Hepatocyte (in vitro differentiated cells): ENCODE results near the gene GMDS. TPM values are rescaled to one million over a fixed set of nuclear protein-coding genes. Genes with fewer than 3 reads are reported as not detected.

Experiments
- DNase-seq: peaks from one replicate; pipeline ENCODE4 v3.0.0-alpha.2; 2016; ENCODE audit warnings: low spot score
- H2AFZ ChIP-seq: fragments of 200-600 bp; sonication (generic); 2 replicates; pipeline ENCODE4 v1.6.0; 2016; ENCODE audit warnings: antibody characterized with exemption, mild to moderate bottlenecking
- H3K27ac ChIP-seq: fragments of 200-600 bp; sonication (generic); 2 replicates; pipeline ENCODE4 v1.5.1; 2016; ENCODE audit warnings: mild to moderate bottlenecking
- H3K27me3 ChIP-seq: fragments of 200-600 bp; sonication (generic); 2 replicates; pipeline ENCODE4 v1.6.1; 2016
- H3K36me3 ChIP-seq: fragments of 200-600 bp; sonication (generic); replicated peaks from 2 replicates; pipeline ENCODE4 v1.5.1; 2016; ENCODE audit warnings: low read depth; ENCODE audit not compliant: insufficient read depth
- H3K4me1 ChIP-seq: fragments of 200-600 bp; sonication (generic); 2 replicates; pipeline ENCODE4 v1.5.1; 2016; ENCODE audit warnings: mild to moderate bottlenecking, moderate library complexity; ENCODE audit not compliant: insufficient read depth
- H3K4me2 ChIP-seq: fragments of 200-600 bp; sonication (generic); 2 replicates; pipeline ENCODE4 v1.6.0; 2016
- H3K4me3 ChIP-seq: fragments of 200-600 bp; sonication (generic); 2 replicates; pipeline ENCODE4 v1.5.1; 2016; ENCODE audit warnings: mild to moderate bottlenecking
- H3K79me2 ChIP-seq: fragments of 200-600 bp; sonication (generic); 2 replicates; pipeline ENCODE4 v1.6.0; 2017; ENCODE audit warnings: mild to moderate bottlenecking
- H3K9me2 ChIP-seq: fragments of 200-600 bp; sonication (generic); replicated peaks from 2 replicates; pipeline ENCODE4 v1.6.0; 2017; ENCODE audit warnings: mild to moderate bottlenecking; ENCODE audit not compliant: insufficient read depth
- H3K9me3 ChIP-seq: fragments of 200-600 bp; sonication (generic); 2 replicates; pipeline ENCODE4 v1.5.1; 2016; ENCODE audit warnings: low read depth, mild to moderate bottlenecking
- H4K20me1 ChIP-seq: fragments of 200-600 bp; sonication (generic); 2 replicates; pipeline ENCODE4 v1.6.0; 2016; ENCODE audit warnings: mild to moderate bottlenecking; ENCODE audit not compliant: insufficient read depth, poor library complexity, severe bottlenecking
- EZH2 ChIP-seq: fragments of 200-600 bp; sonication (generic); IDR thresholded peaks from 2 replicates; pipeline ENCODE4 v1.6.1; 2016; ENCODE audit warnings: antibody characterized with exemption, mild to moderate bottlenecking, borderline replicate concordance
- EZH2phosphoT487 ChIP-seq: fragments of 200-600 bp; sonication (generic); IDR thresholded peaks from one replicate; pipeline ENCODE4 v1.6.1; 2018; ENCODE audit warnings: antibody characterized with exemption, mild to moderate bottlenecking, low read depth, moderate library complexity; ENCODE audit not compliant: unreplicated experiment, severe bottlenecking
- WGBS: methylation state at CpG from one replicate; pipeline ENCODE4 v1.1.6; 2016; ENCODE audit warnings: low lambda C conversion rate; ENCODE audit errors: missing lambda C conversion rate; 5-methylcytosine and 5-hydroxymethylcytosine counted together
- polyA plus RNA-seq: library from polyadenylated mRNA; unstranded; fragments of >200 nt; fragmentation: Nextera tagmentation; extraction: Ambion mirVana; gene quantifications from 2 replicates; pipeline ENCODE4 v1.2.1, GENCODE V29; 2016
- total RNA-seq: library from RNA; depleted of rRNA; stranded (reverse); fragments of >200 nt; gene quantifications from 2 replicates; pipeline ENCODE4 v1.2.3, GENCODE V29; 2014
- TF ChIP-seq, protein P1 (sequence below): fragments of 200-600 bp; sonication (generic); IDR thresholded peaks from 2 replicates; pipeline ENCODE4 v1.5.1; 2016; ENCODE audit warnings: antibody characterized with exemption, mild to moderate bottlenecking; ENCODE audit not compliant: poor library complexity

The GMDS gene
- total and polyA plus RNA-seq, 2 experiments from 2014 or later: 20.7 to 32.6 TPM

DNA sequence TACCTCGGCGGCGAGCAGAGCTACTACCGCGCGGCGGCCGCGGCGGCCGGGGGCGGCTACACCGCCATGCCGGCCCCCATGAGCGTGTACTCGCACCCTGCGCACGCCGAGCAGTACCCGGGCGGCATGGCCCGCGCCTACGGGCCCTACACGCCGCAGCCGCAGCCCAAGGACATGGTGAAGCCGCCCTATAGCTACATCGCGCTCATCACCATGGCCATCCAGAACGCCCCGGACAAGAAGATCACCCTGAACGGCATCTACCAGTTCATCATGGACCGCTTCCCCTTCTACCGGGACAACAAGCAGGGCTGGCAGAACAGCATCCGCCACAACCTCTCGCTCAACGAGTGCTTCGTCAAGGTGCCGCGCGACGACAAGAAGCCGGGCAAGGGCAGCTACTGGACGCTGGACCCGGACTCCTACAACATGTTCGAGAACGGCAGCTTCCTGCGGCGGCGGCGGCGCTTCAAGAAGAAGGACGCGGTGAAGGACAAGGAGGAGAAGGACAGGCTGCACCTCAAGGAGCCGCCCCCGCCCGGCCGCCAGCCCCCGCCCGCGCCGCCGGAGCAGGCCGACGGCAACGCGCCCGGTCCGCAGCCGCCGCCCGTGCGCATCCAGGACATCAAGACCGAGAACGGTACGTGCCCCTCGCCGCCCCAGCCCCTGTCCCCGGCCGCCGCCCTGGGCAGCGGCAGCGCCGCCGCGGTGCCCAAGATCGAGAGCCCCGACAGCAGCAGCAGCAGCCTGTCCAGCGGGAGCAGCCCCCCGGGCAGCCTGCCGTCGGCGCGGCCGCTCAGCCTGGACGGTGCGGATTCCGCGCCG is 634.7 kb downstream of the GMDS start:
- H3K27ac ChIP-seq: no peak overlapping the region
- H2AFZ ChIP-seq: no peak overlapping the region
- H4K20me1 ChIP-seq: peaks cover 5% of the 10 kb centered on the region
- TF ChIP-seq EZH2 (peak; percentile 94), EZH2phosphoT487 (peak; percentile 71)
- TF ChIP-seq, protein P1, sequence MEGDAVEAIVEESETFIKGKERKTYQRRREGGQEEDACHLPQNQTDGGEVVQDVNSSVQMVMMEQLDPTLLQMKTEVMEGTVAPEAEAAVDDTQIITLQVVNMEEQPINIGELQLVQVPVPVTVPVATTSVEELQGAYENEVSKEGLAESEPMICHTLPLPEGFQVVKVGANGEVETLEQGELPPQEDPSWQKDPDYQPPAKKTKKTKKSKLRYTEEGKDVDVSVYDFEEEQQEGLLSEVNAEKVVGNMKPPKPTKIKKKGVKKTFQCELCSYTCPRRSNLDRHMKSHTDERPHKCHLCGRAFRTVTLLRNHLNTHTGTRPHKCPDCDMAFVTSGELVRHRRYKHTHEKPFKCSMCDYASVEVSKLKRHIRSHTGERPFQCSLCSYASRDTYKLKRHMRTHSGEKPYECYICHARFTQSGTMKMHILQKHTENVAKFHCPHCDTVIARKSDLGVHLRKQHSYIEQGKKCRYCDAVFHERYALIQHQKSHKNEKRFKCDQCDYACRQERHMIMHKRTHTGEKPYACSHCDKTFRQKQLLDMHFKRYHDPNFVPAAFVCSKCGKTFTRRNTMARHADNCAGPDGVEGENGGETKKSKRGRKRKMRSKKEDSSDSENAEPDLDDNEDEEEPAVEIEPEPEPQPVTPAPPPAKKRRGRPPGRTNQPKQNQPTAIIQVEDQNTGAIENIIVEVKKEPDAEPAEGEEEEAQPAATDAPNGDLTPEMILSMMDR: no peak
- H3K27me3 ChIP-seq: peaks cover 81% of the 10 kb centered on the region
- H3K9me3 ChIP-seq: no peaks in the 10 kb centered on the region
- 5% methylated on average over 47 of the region's 101 CpGs for WGBS
- H3K9me2 ChIP-seq: no peaks in the 10 kb centered on the region
- H3K79me2 ChIP-seq: no peaks in the 10 kb centered on the region
- DNase-seq: peak; percentile 25
- H3K4me2 ChIP-seq: peak overlapping the region; percentile 96
- H3K36me3 ChIP-seq: no peaks in the 10 kb centered on the region
- peak overlapping the region; percentile 23 for H3K4me3 ChIP-seq
- peaks cover 22% of the 10 kb centered on the region for H3K4me1 ChIP-seq

DNA sequence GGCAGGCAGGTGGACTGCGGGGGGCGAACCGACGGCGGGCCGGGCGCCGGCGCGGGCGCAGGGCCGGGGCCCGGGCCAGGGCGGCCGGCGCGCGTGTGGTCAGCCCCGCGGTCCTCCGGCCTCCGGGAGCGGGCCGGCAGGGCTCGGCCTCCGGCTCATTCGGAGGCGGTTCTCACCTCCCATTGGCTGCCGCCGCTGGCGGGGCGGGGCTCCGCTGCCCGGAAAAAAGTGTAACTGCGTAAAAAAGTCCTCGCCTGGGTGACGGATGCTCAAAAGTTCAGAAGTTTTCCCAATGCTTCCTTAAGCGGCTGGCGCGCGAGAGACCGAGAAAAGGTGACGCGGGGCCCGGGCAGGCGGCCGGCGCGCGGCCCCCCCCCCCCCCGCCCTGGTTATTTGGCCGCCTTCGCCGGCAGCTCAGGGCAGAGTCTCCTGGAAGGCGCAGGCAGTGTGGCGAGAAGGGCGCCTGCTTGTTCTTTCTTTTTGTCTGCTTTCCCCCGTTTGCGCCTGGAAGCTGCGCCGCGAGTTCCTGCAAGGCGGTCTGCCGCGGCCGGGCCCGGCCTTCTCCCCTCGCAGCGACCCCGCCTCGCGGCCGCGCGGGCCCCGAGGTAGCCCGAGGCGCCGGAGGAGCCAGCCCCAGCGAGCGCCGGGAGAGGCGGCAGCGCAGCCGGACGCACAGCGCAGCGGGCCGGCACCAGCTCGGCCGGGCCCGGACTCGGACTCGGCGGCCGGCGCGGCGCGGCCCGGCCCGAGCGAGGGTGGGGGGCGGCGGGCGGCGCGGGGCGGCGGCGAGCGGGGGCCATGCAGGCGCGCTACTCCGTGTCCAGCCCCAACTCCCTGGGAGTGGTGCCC is 635.5 kb downstream of the GMDS start, which contains the start of gene FOXC1:
Gene FOXC1, plus strand, starts transcription at position 268 of the 849 bp plus-strand sequence. Its CDS starts 531 bp downstream, at position 799.
- TF ChIP-seq, protein P1: no peak
- TF ChIP-seq EZH2: no peak
- no peak for TF ChIP-seq EZH2phosphoT487
- H3K4me3 ChIP-seq: peak within 1 kb of the TSS; percentile 52
- H3K79me2 ChIP-seq: no peaks in the 10 kb centered on the region
- H3K9me2 ChIP-seq: no peaks in the 10 kb centered on the region
- peak; percentile 86 for DNase-seq
- H3K27me3 ChIP-seq: peaks cover 81% of the 10 kb centered on the region
- H3K27ac ChIP-seq: no peak within 1 kb of the TSS
- H3K4me1 ChIP-seq: peaks cover 22% of the 10 kb centered on the region
- H3K36me3 ChIP-seq: no peaks in the 10 kb centered on the region
- under 1% methylated on average over 57 of the region's 115 CpGs for WGBS
- peak within 1 kb of the TSS; percentile 78 for H2AFZ ChIP-seq
- no peaks in the 10 kb centered on the region for H3K9me3 ChIP-seq
- peaks cover 5% of the 10 kb centered on the region for H4K20me1 ChIP-seq
- peak within 1 kb of the TSS; percentile 96 for H3K4me2 ChIP-seq

DNA sequence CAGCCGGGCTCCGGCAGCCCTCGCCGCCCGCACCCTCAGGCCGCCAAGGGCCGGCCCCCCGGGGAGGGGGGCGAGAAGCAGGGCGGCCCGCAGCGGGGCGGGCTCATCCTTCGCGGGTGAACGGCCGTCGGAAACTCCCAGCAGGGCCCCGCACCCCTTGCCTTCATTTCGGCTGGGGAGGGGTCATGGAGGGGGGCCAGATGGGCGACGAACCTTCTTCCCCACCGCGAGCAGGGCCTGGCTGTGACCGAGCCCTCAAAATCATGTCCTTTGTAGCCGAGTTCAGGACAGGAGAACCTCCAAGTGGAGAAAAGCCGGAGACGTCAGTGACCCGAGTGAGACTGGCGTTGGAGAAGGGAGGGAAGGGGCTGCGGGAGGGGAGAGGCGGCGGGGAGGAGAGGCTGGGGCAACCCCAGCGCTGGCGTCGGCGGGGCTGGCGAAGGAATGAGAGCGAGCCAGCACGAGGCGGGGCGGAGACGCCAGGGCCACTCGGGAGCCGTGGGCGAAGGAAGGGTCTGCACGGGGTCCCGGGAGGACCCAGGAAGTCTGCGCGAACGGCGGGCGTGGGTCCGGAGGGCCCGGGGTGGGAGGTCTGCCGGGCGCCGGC is 636.3 kb downstream of the GMDS start:
- Histone ChIP-seq H3K27me3 (peaks cover 79% of the 10 kb centered on the region), H3K4me1 (peaks cover 22% of the 10 kb centered on the region), H3K79me2 (no peaks in the 10 kb centered on the region), H3K4me2 (peak overlapping the region; percentile 96), H3K9me2 (no peaks in the 10 kb centered on the region), H3K4me3 (no peak overlapping the region), H2AFZ (peak overlapping the region; percentile 78), H3K9me3 (no peaks in the 10 kb centered on the region), H3K36me3 (no peaks in the 10 kb centered on the region), H4K20me1 (peaks cover 5% of the 10 kb centered on the region), H3K27ac (no peak overlapping the region)
- WGBS: 1% methylated on average over 13 of the region's 58 CpGs
- DNase-seq: peak; percentile 48
- TF ChIP-seq, protein P1: no peak
- peak; percentile 66 for TF ChIP-seq EZH2
